GM12878 (cell line): ENCODE measurements around the gene PTPRC. TPM values are rescaled to one million over a fixed set of nuclear protein-coding genes. Genes with fewer than 3 reads are reported as not detected.
A peak's percentile ranks its signal among the peaks of the same experiment; 100 is the strongest.

ENCODE experiments used
- ATAC-seq: fragments of 200-7000 bp; cut with Tn5 transposase; 3 replicates; pipeline ENCODE4 v1.9.1; 2020; ENCODE audit warnings: mild to moderate bottlenecking, moderate library complexity
- BruUV-seq: library from RNA; stranded (reverse); fragments of 400-500 nt; replicated peaks from 2 replicates; lab custom pipeline; 2021; lab: Mats Ljungman, UMichigan
- CTCF ChIA-PET: fragments of 300-600 bp; sonication (Branson Sonifier 250); formaldehyde crosslinking; extraction: SDS; loops from one replicate; lab custom pipeline; 2021; ENCODE audit warnings: inconsistent platforms; lab: Yijun Ruan, JAX
- POLR2A ChIA-PET: fragments of 350-600 bp; formaldehyde crosslinking; extraction: SDS; loops from one replicate; lab custom pipeline; 2021; ENCODE audit warnings: inconsistent platforms; lab: Charles Lee
- RAD21 ChIA-PET: fragments of 300-600 bp; sonication (Branson Sonifier 250); formaldehyde crosslinking; loops from one replicate; lab custom pipeline; 2023; ENCODE audit warnings: antibody characterized with exemption; ENCODE audit not compliant: unreplicated experiment; lab: Charles Lee
- SMC1A ChIA-PET: fragments of 300-600 bp; sonication (Branson Sonifier 250); formaldehyde crosslinking; loops from one replicate; lab custom pipeline; 2023; ENCODE audit not compliant: unreplicated experiment, uncharacterized antibody; lab: Charles Lee
- DNase-seq: peaks from one replicate; pipeline ENCODE4 v3.0.0-alpha.2; 2011; ENCODE audit warnings: low read depth, low spot score
- FAIRE-seq: peaks from 3 replicates; lab custom pipeline; 2011; peaks lifted over from hg19 to GRCh38; lab: Jason Lieb, UNC
- H2AFZ ChIP-seq: 2 replicates; pipeline ENCODE4 v1.6.0; 2011; ENCODE audit warnings: low read depth, low read length, control low read depth; ENCODE audit not compliant: control insufficient read depth
- H3K27ac ChIP-seq: 2 replicates; pipeline ENCODE4 v1.5.1; 2011; ENCODE audit warnings: control low read depth; ENCODE audit not compliant: control insufficient read depth, insufficient read depth
- H3K27me3 ChIP-seq, 2 experiments: replicated peaks in 1 of 2; 2 replicates each; pipeline versions ENCODE4 v1.6.0 to v1.6.1; 2011; ENCODE audit warnings: low read length in 1 of 2; ENCODE audit not compliant: control insufficient read depth in 2 of 2, insufficient read depth in 2 of 2
- H3K36me3 ChIP-seq, 2 experiments: 2 replicates each; pipeline ENCODE4 v1.5.1; 2011; ENCODE audit warnings: low read length in 1 of 2; ENCODE audit not compliant: control insufficient read depth in 2 of 2, insufficient read depth in 2 of 2
- H3K4me1 ChIP-seq: 2 replicates; pipeline ENCODE4 v1.6.1; 2011; ENCODE audit warnings: mild to moderate bottlenecking, low read length, moderate library complexity, mixed read lengths; ENCODE audit not compliant: control insufficient read depth, insufficient read depth
- H3K4me2 ChIP-seq: 2 replicates; pipeline ENCODE4 v1.6.0; 2011; ENCODE audit warnings: control low read depth; ENCODE audit not compliant: control insufficient read depth, insufficient read depth
- H3K4me3 ChIP-seq: fragments of 200-600 bp; sonication (generic); 2 replicates; pipeline ENCODE4 v1.5.1; 2016
- H3K79me2 ChIP-seq: 2 replicates; pipeline ENCODE4 v1.6.0; 2011; ENCODE audit warnings: low read length; ENCODE audit not compliant: control insufficient read depth, insufficient read depth
- H3K9ac ChIP-seq: 2 replicates; pipeline ENCODE4 v1.8.0; 2011; ENCODE audit warnings: low read length, control low read depth, mixed read lengths; ENCODE audit not compliant: control insufficient read depth, insufficient read depth
- H3K9me3 ChIP-seq: replicated peaks from 3 replicates; pipeline ENCODE4 v1.5.1; 2011; ENCODE audit warnings: mild to moderate bottlenecking, low read length; ENCODE audit not compliant: control insufficient read depth, insufficient read depth
- H4K20me1 ChIP-seq: 2 replicates; pipeline ENCODE4 v1.6.0; 2011; ENCODE audit not compliant: control insufficient read depth, insufficient read depth
- ATF7 ChIP-seq: fragments of 450-650 bp; IDR thresholded peaks from 2 replicates; pipeline ENCODE4 v1.6.1; 2016; ENCODE audit warnings: low read depth, mild to moderate bottlenecking
- BRCA1 ChIP-seq: IDR thresholded peaks from 2 replicates; pipeline ENCODE4 v1.6.1; 2011; ENCODE audit warnings: low read depth, low read length, improper control_type of control experiment
- FOS ChIP-seq: IDR thresholded peaks from 3 replicates; pipeline ENCODE4 v1.6.1; 2011; ENCODE audit warnings: borderline replicate concordance; ENCODE audit not compliant: insufficient read length; ENCODE audit errors: extremely low read depth
- HCFC1 ChIP-seq: fragments of 150-350 bp; IDR thresholded peaks from 2 replicates; pipeline ENCODE4 v1.6.1; 2014; ENCODE audit warnings: low read length
- HDAC6 ChIP-seq: fragments of 200-600 bp; sonication (generic); IDR thresholded peaks from one replicate; pipeline ENCODE4 v1.8.0; 2017; ENCODE audit warnings: antibody characterized with exemption; ENCODE audit not compliant: unreplicated experiment
- NFYB ChIP-seq: IDR thresholded peaks from 2 replicates; pipeline ENCODE4 v1.6.1; 2011; ENCODE audit warnings: low read depth, mild to moderate bottlenecking, low read length, improper control_type of control experiment, moderate library complexity; ENCODE audit not compliant: insufficient read depth
- PML ChIP-seq: IDR thresholded peaks from 2 replicates; pipeline ENCODE4 v1.6.1; 2012; ENCODE audit warnings: low read length, inconsistent platforms
- SIX5 ChIP-seq: IDR thresholded peaks from 2 replicates; pipeline ENCODE4 v1.6.1; 2011; ENCODE audit warnings: mild to moderate bottlenecking, low read depth, low read length, moderate library complexity; ENCODE audit not compliant: severe bottlenecking
- SMAD5 ChIP-seq: IDR thresholded peaks from 2 replicates; pipeline ENCODE4 v1.6.1; 2016; ENCODE audit warnings: antibody characterized with exemption, low read depth
- TCF3 ChIP-seq: IDR thresholded peaks from 2 replicates; pipeline ENCODE4 v1.6.1; 2012; ENCODE audit warnings: low read depth, mild to moderate bottlenecking, low read length, borderline replicate concordance; ENCODE audit not compliant: insufficient read depth
- ZNF384 ChIP-seq: IDR thresholded peaks from 2 replicates; pipeline ENCODE4 v1.6.1; 2012; ENCODE audit warnings: low read depth, mild to moderate bottlenecking, low read length, improper control_type of control experiment, borderline replicate concordance
- ZSCAN29 ChIP-seq: fragments of 450-650 bp; IDR thresholded peaks from 2 replicates; pipeline ENCODE4 v1.6.1; 2017; ENCODE audit warnings: mild to moderate bottlenecking, moderate library complexity
- WGBS: methylation state at CpG from one replicate; pipeline ENCODE4 v1.1.6; 2016; ENCODE audit warnings: low lambda C conversion rate; ENCODE audit not compliant: insufficient replicate concordance, insufficient coverage; ENCODE audit errors: missing lambda C conversion rate; 5-methylcytosine and 5-hydroxymethylcytosine counted together
- in situ Hi-C: fragments of 300-500 bp; cut with MboI; formaldehyde crosslinking; loops from 9 replicates; pipeline ENCODE4 v1.14.3; 2018; ENCODE audit warnings: mixed read lengths
- intact Hi-C: fragments of 100-400 bp; cut with micrococcal nuclease; formaldehyde crosslinking; loops from one replicate; pipeline ENCODE4 v1.14.2; 2022; ENCODE audit not compliant: unreplicated experiment
- polyA plus RNA-seq, 11 experiments: library from polyadenylated mRNA; depleted of rRNA in 4 of 11; unstranded in 6 of 11; stranded (reverse) in 5 of 11; fragments of >200 nt; fragmentation: Nextera tagmentation in 4 of 11; fragmentation: Illumina TruSeq in 1 of 11; extraction: Ambion mirVana in 4 of 11; extraction: Trizol in 1 of 11; gene quantifications; 1 replicate in 1 of 11; 2 replicates in 10 of 11; pipeline versions ENCODE4 v1.2.1 to v1.2.3, GENCODE V29; 2011 to 2016; ENCODE audit warnings: inconsistent platforms in 2 of 11, missing spikeins in 2 of 11, low read depth in 1 of 11
- total RNA-seq, 4 experiments: library from RNA; depleted of rRNA in 3 of 4; stranded (reverse); fragments of >200 nt in 3 of 4; fragmentation: Illumina TruSeq in 1 of 4; extraction: Trizol in 1 of 4; gene quantifications; 2 replicates each; pipeline versions ENCODE4 v1.2.1 to v1.2.3, GENCODE V29; 2013 to 2021
- TF ChIP-seq, protein P1 (sequence below): IDR thresholded peaks from 2 replicates; pipeline ENCODE4 v1.6.1; 2011; ENCODE audit warnings: low read depth, mild to moderate bottlenecking, low read length, moderate library complexity, borderline replicate concordance; ENCODE audit errors: extremely low read depth

Gene PTPRC
- total and polyA plus RNA-seq, 10 of the 15 experiments (the other 5 are each of a cell fraction or from before 2014, with no cell fraction given): 72.9 to 221 (median 118) TPM

DNA sequence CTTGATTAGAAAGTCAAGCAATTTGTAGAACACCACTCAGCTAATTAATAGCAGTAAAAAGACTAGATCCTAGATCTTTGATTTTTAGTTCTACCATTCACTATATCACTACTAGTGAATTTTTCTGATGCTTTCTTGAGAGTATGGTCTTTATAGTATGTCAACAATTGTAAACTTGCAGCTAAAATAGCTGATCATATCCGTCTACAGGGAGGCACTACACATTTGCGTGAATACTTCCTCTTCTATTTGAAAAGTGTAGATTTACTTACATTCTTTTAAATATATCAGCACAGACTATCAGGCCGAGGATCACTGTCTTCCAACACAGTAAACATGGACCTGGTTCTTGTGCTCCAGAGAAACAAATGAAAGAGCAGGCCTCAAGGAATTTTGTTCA, 18.6 kb upstream of the PTPRC start:
- RAD21 ChIA-PET: interaction anchor here (0.7 to 7.2 kb wide), 23 partner anchors 10 to 454 kb away, joined by 3 to 154 read pairs (median 10); partner anchors contain the start of gene PTPRC
- peaks cover 47% of the 10 kb centered on the region for H3K4me1 ChIP-seq
- WGBS: 0% methylated on average over 3 of the region's 3 CpGs
- DNase-seq (no peak), FAIRE-seq (no peak), ATAC-seq (no peak)
- SMC1A ChIA-PET: interaction anchor here (1.0 to 7.4 kb wide), 30 partner anchors 9 to 454 kb away, joined by 3 to 251 read pairs (median 6); partner anchors contain the start of gene PTPRC
- in situ Hi-C loops: no loop called here
- no TSS peak for BruUV-seq
- H2AFZ ChIP-seq: peak overlapping the region; percentile 31
- no peaks in the 10 kb centered on the region for H3K36me3 ChIP-seq
- CTCF ChIA-PET: interaction anchor here (0.7 to 4.9 kb wide), 21 partner anchors 10 to 622 kb away, joined by 3 to 45 read pairs (median 5); partner anchors contain the start of gene PTPRC
- no peak overlapping the region for H3K4me3 ChIP-seq
- H4K20me1 ChIP-seq: no peaks in the 10 kb centered on the region
- H3K9ac ChIP-seq: no peak overlapping the region
- peak overlapping the region; percentile 93 for H3K27ac ChIP-seq
- intact Hi-C loops: loop anchor here (10.0 kb wide), 1 partner anchor 555 kb away; no protein-coding TSS in a partner anchor
- no peaks in the 10 kb centered on the region; the same call in 2 of the 3 replicates for H3K9me3 ChIP-seq
- POLR2A ChIA-PET: interaction anchor here (1.2 to 7.4 kb wide), 16 partner anchors 10 to 452 kb away, joined by 3 to 106 read pairs (median 11); partner anchors contain the start of gene PTPRC
- peak overlapping the region; percentile 17 for H3K4me2 ChIP-seq
- no peaks in the 10 kb centered on the region for H3K27me3 ChIP-seq
- TF ChIP-seq ZNF384 (no peak), SMAD5 (no peak), FOS (no peak), BRCA1 (no peak), PML (no peak), ATF7 (no peak), NFYB (no peak), HCFC1 (no peak), TCF3 (no peak), SIX5 (no peak), ZSCAN29 (no peak), HDAC6 (no peak)
- TF ChIP-seq, protein P1, sequence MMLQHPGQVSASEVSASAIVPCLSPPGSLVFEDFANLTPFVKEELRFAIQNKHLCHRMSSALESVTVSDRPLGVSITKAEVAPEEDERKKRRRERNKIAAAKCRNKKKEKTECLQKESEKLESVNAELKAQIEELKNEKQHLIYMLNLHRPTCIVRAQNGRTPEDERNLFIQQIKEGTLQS: no peak
- TF ChIP-seq, all 136 proteins: peak for 0
- no peaks in the 10 kb centered on the region for H3K79me2 ChIP-seq
